Smooth muscle cell (in vitro differentiated cells): ENCODE results near the gene MITF. TPM values are rescaled to one million over a fixed set of nuclear protein-coding genes. Genes with fewer than 3 reads are reported as not detected.

Source experiments
- DNase-seq: peaks from one replicate; lab custom pipeline; 2025; ENCODE audit not compliant: unreplicated experiment; lab: John Stamatoyannopoulos, UW
- H2AFZ ChIP-seq: fragments of 200-600 bp; sonication (generic); 2 replicates; pipeline ENCODE4 v1.6.0; 2016; ENCODE audit warnings: antibody characterized with exemption, low read depth, mild to moderate bottlenecking
- H3F3A ChIP-seq: fragments of 200-600 bp; sonication (generic); 2 replicates; pipeline ENCODE4 v1.6.0; 2017; ENCODE audit warnings: antibody characterized with exemption, low read depth
- H3K27ac ChIP-seq: fragments of 200-600 bp; sonication (generic); 2 replicates; pipeline ENCODE4 v1.5.1; 2016; ENCODE audit warnings: low read depth, mild to moderate bottlenecking
- H3K27me3 ChIP-seq: fragments of 200-600 bp; sonication (generic); 2 replicates; pipeline ENCODE4 v1.6.1; 2016; ENCODE audit warnings: low read depth, mild to moderate bottlenecking
- H3K36me3 ChIP-seq: fragments of 200-600 bp; sonication (generic); 2 replicates; pipeline ENCODE4 v1.5.1; 2016; ENCODE audit warnings: low read depth
- H3K4me1 ChIP-seq: fragments of 200-600 bp; sonication (generic); 2 replicates; pipeline ENCODE4 v1.5.1; 2016; ENCODE audit warnings: low read depth
- H3K4me2 ChIP-seq: fragments of 200-600 bp; sonication (generic); 2 replicates; pipeline ENCODE4 v1.6.0; 2016; ENCODE audit warnings: mild to moderate bottlenecking
- H3K4me3 ChIP-seq: fragments of 200-600 bp; sonication (generic); 2 replicates; pipeline ENCODE4 v1.5.1; 2016; ENCODE audit warnings: mild to moderate bottlenecking
- H3K79me2 ChIP-seq: fragments of 200-600 bp; sonication (generic); 2 replicates; pipeline ENCODE4 v1.6.0; 2016; ENCODE audit warnings: low read depth, mild to moderate bottlenecking
- H3K9ac ChIP-seq: fragments of 200-600 bp; sonication (generic); 2 replicates; pipeline ENCODE4 v1.6.0; 2016; ENCODE audit warnings: low read depth
- H3K9me3 ChIP-seq: fragments of 200-600 bp; sonication (generic); replicated peaks from 2 replicates; pipeline ENCODE4 v1.5.1; 2016; ENCODE audit warnings: low read depth
- H4K20me1 ChIP-seq: fragments of 200-600 bp; sonication (generic); 2 replicates; pipeline ENCODE4 v1.6.0; 2016; ENCODE audit warnings: low read depth
- WGBS: methylation state at CpG from one replicate; pipeline ENCODE4 v1.1.7; 2016; ENCODE audit warnings: low lambda C conversion rate; 5-methylcytosine and 5-hydroxymethylcytosine counted together
- polyA plus RNA-seq: library from polyadenylated mRNA; unstranded; fragments of >200 nt; fragmentation: Nextera tagmentation; extraction: Ambion mirVana; gene quantifications from 2 replicates; pipeline ENCODE4 v1.2.1, GENCODE V29; 2016
- total RNA-seq: library from RNA; depleted of rRNA; stranded (reverse); fragments of >200 nt; gene quantifications from 2 replicates; pipeline ENCODE4 v1.2.3, GENCODE V29; 2014
- TF ChIP-seq, protein P1 (sequence below): fragments of 200-600 bp; sonication (generic); IDR thresholded peaks from 2 replicates; pipeline ENCODE4 v1.5.1; 2017; ENCODE audit warnings: borderline replicate concordance, mild to moderate bottlenecking, antibody characterized with exemption; ENCODE audit not compliant: insufficient read depth, poor library complexity, severe bottlenecking

MITF gene
- total and polyA plus RNA-seq, 2 experiments from 2014 or later = 2.3 to 3.1 TPM

DNA sequence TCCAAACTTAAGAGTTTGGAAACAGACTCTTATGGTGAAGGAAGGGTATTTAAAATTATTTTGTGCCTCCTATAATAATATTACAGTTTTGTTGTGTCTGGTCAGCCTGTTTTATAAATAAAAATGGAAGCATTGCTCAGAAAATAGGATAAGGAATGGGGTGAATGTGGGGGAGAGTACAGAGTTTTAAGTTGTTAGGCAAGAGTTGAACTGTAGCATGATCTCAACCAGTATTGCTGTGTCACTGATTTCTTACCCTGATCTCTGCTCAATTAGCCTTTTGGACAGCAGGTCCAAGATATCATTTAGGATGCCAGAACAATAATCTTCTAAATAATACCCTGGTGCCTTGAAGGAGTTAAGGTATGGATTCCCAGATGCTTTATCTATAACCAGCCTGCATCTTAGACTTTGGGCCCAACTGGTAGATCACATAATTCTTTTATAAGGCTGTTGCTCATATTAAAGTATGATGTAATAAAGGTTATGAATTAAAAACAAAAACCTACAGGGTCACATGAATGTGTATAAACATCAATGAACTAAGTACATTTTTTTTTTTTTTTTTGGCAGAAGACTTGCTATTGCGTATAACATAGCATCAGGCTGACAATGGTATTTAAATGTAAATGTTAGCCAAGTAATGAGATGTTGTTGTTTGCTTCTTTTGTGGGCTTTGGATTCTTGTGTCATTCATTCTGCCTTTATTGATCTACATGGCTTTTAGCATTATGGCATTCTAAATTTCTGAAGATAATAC lies 70.0 kb downstream of the MITF start:
- Histone ChIP-seq H4K20me1 (no peaks in the 10 kb centered on the region), H3K79me2 (no peaks in the 10 kb centered on the region), H3K4me2 (no peak overlapping the region), H3K9ac (no peak overlapping the region), H3K36me3 (no peaks in the 10 kb centered on the region), H3K4me1 (peaks cover 7% of the 10 kb centered on the region), H3F3A (no peaks in the 10 kb centered on the region), H3K27me3 (no peaks in the 10 kb centered on the region), H2AFZ (no peak overlapping the region), H3K27ac (no peak overlapping the region), H3K9me3 (no peaks in the 10 kb centered on the region), H3K4me3 (no peak overlapping the region)
- TF ChIP-seq, protein P1, sequence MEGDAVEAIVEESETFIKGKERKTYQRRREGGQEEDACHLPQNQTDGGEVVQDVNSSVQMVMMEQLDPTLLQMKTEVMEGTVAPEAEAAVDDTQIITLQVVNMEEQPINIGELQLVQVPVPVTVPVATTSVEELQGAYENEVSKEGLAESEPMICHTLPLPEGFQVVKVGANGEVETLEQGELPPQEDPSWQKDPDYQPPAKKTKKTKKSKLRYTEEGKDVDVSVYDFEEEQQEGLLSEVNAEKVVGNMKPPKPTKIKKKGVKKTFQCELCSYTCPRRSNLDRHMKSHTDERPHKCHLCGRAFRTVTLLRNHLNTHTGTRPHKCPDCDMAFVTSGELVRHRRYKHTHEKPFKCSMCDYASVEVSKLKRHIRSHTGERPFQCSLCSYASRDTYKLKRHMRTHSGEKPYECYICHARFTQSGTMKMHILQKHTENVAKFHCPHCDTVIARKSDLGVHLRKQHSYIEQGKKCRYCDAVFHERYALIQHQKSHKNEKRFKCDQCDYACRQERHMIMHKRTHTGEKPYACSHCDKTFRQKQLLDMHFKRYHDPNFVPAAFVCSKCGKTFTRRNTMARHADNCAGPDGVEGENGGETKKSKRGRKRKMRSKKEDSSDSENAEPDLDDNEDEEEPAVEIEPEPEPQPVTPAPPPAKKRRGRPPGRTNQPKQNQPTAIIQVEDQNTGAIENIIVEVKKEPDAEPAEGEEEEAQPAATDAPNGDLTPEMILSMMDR = no peak
- no peak for DNase-seq
- 100% methylated on average over 1 of the region's 1 CpG for WGBS

DNA sequence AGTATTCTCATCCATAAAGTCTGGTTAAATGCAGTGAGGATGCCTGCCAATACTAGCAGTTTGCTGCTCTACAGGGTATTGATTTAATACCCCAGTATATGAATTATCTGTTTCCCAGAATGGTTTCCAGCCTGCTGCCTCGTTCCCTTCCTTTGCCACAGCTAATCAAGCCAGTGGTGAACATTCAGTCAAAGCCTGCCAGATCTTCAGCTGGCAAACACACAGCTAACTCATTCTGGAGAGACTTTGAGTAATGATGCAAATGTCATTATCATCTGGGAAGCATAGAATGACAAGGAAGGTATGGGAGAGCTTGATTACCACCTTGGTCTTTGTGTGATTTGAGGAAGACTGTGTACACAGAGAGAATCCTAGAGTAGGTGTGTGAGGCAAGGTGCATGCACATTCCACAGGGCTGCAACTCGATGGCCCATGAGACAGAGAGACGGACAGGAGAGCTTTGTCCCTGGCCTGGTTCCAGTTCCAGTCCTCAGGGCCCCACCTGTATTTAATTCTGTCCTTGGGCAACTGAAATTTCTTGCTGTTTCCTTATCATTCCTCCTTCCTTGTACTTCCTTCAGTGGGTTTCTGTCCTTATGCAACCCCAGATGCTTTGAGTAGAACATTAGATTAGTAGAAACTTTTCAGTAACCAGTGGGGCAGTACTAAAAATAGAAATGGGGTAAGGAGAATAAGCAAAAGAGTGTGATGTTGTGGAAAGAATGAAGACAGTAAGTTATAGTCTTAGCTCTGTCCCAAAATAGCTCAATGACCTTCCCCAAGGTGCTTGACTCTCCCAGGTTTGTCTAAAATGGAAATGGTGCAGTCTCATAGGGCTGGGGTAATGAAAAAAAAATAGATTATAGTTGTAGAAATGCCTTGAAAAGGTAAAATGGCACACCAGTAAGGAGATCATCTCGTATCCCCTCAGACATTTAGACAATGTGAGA lies 72.5 kb downstream of the MITF start:
- no peaks in the 10 kb centered on the region for H3K36me3 ChIP-seq
- H3K9me3 ChIP-seq = no peaks in the 10 kb centered on the region
- H3K4me1 ChIP-seq = peaks cover 7% of the 10 kb centered on the region
- H3K27ac ChIP-seq = no peak overlapping the region
- TF ChIP-seq, protein P1 = no peak
- H3K4me2 ChIP-seq = no peak overlapping the region
- no peak overlapping the region for H3K4me3 ChIP-seq
- H4K20me1 ChIP-seq = no peaks in the 10 kb centered on the region
- no peak overlapping the region for H2AFZ ChIP-seq
- H3K27me3 ChIP-seq = no peaks in the 10 kb centered on the region
- 87% methylated on average over 4 of the region's 4 CpGs for WGBS
- H3K9ac ChIP-seq = no peak overlapping the region
- H3K79me2 ChIP-seq = no peaks in the 10 kb centered on the region
- no peaks in the 10 kb centered on the region for H3F3A ChIP-seq
- no peak for DNase-seq

DNA sequence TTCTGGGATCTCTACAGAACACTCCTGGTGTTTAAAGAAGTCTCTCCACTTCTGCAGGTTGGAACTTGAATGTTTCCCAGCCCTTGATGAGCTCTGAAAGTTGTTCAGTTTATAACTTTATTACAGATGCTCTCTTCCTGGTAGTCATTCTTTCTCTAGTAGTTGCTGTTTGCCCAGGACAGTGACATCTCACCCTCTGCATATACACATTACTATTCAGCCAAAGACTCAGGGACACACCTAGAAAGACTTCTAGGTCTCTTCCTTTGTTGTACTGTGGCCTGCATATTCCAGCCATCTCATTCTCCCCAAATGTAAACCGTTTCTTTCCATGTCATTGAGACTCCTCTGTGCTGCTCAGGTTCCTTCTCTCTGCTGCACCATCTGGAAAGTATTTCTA lies 76.7 kb downstream of the MITF start:
- no peaks in the 10 kb centered on the region for H3K27me3 ChIP-seq
- no peaks in the 10 kb centered on the region for H3K4me1 ChIP-seq
- no peak overlapping the region for H3K4me3 ChIP-seq
- H3K27ac ChIP-seq = no peak overlapping the region
- H3K9ac ChIP-seq = no peak overlapping the region
- H3K79me2 ChIP-seq = no peaks in the 10 kb centered on the region
- WGBS = 71% methylated on average over 1 of the region's 1 CpG
- no peak for DNase-seq
- TF ChIP-seq, protein P1 = no peak
- H4K20me1 ChIP-seq = no peaks in the 10 kb centered on the region
- no peaks in the 10 kb centered on the region for H3K9me3 ChIP-seq
- H3K4me2 ChIP-seq = no peak overlapping the region
- H2AFZ ChIP-seq = no peak overlapping the region
- H3K36me3 ChIP-seq = no peaks in the 10 kb centered on the region
- H3F3A ChIP-seq = no peaks in the 10 kb centered on the region
